ENCODE results near the gene GSG1. TPM values are rescaled to one million over a fixed set of nuclear protein-coding genes. Genes with fewer than 3 reads are reported as not detected.

Gene GSG1
- 0.41 TPM for total RNA-seq

- DNase-seq (ENCODE audit: low spot score in 2 of 2) (no peak), FAIRE-seq (no peak)
Observed at GRCh38 chr12:13103391-13104033, at the start of gene GSG1. GSG1 (minus strand) TSS chr12:13103667; CDS start chr12:13103512, 155 bp downstream.

- no peak for DNase-seq (ENCODE audit: low spot score in 2 of 2)
- no peak for FAIRE-seq
Observed at GRCh38 chr12:13153180-13153579, 49.7 kb upstream of the GSG1 start.

- DNase-seq (ENCODE audit: low spot score in 2 of 2), result no peak
- no peak for FAIRE-seq
Observed at GRCh38 chr12:13152756-13153155, 49.3 kb upstream of the GSG1 start.

- DNase-seq (ENCODE audit: low spot score in 2 of 2), result no peak
- no peak for FAIRE-seq
Observed at GRCh38 chr12:13152281-13152680, 48.8 kb upstream of the GSG1 start.

GRCh38 chr12:13149411-13149810, 45.9 kb upstream of the GSG1 start:
- FAIRE-seq, result no peak
- no peak for DNase-seq (ENCODE audit: low spot score in 2 of 2)

GRCh38 chr12:13148485-13148847, 45.0 kb upstream of the GSG1 start:
- no peak for FAIRE-seq
- no peak for DNase-seq (ENCODE audit: low spot score in 2 of 2)

- FAIRE-seq (no peak), DNase-seq (ENCODE audit: low spot score in 2 of 2) (no peak)
Observed at GRCh38 chr12:13147688-13148484, 44.4 kb upstream of the GSG1 start.

- DNase-seq (ENCODE audit: low spot score in 2 of 2), result no peak
- no peak for FAIRE-seq
Observed at GRCh38 chr12:13146336-13146938, 43.0 kb upstream of the GSG1 start.

GRCh38 chr12:13144266-13144828, 40.9 kb upstream of the GSG1 start:
- no peak for DNase-seq (ENCODE audit: low spot score in 2 of 2)
- FAIRE-seq, result no peak

GRCh38 chr12:13142747-13143146, 39.3 kb upstream of the GSG1 start:
- DNase-seq (ENCODE audit: low spot score in 2 of 2), result no peak
- FAIRE-seq, result no peak

- FAIRE-seq (no peak), DNase-seq (ENCODE audit: low spot score in 2 of 2) (no peak)
Observed at GRCh38 chr12:13141686-13142085, 38.2 kb upstream of the GSG1 start.

- peak in 1 of 2 donors; percentile 30 for DNase-seq (ENCODE audit: low spot score in 2 of 2)
- FAIRE-seq, result no peak
Observed at GRCh38 chr12:13135371-13136178, 32.1 kb upstream of the GSG1 start.

GRCh38 chr12:13133886-13134285, 30.4 kb upstream of the GSG1 start:
- FAIRE-seq, result no peak
- no peak for DNase-seq (ENCODE audit: low spot score in 2 of 2)

GRCh38 chr12:13130981-13131380, 27.5 kb upstream of the GSG1 start:
- no peak for FAIRE-seq
- no peak for DNase-seq (ENCODE audit: low spot score in 2 of 2)

- no peak for FAIRE-seq
- no peak for DNase-seq (ENCODE audit: low spot score in 2 of 2)
Observed at GRCh38 chr12:13128291-13128965, 25.0 kb upstream of the GSG1 start.

- DNase-seq (ENCODE audit: low spot score in 2 of 2) (no peak), FAIRE-seq (no peak)
Observed at GRCh38 chr12:13127444-13127843, 24.0 kb upstream of the GSG1 start.

- FAIRE-seq (no peak), DNase-seq (ENCODE audit: low spot score in 2 of 2) (no peak)
Observed at GRCh38 chr12:13126494-13126893, 23.0 kb upstream of the GSG1 start.

- DNase-seq (ENCODE audit: low spot score in 2 of 2) (no peak), FAIRE-seq (no peak)
Observed at GRCh38 chr12:13125996-13126395, 22.5 kb upstream of the GSG1 start.

- DNase-seq (ENCODE audit: low spot score in 2 of 2) (no peak), FAIRE-seq (no peak)
Observed at GRCh38 chr12:13124656-13125505, 21.4 kb upstream of the GSG1 start.
